Osteoblast (primary cell): ENCODE data around the gene AHI1. TPM values are rescaled to one million over a fixed set of nuclear protein-coding genes. Genes with fewer than 3 reads are reported as not detected.
A peak's percentile ranks its signal among the peaks of the same experiment; 100 is the strongest.

Source experiments
- DNase-seq: peaks from one replicate; pipeline ENCODE4 v3.0.0; 2011; ENCODE audit warnings: low spot score, mixed read lengths; ENCODE audit not compliant: insufficient read length; ENCODE audit errors: missing footprints
- H2AFZ ChIP-seq: 2 replicates; pipeline ENCODE4 v1.6.0; 2011; ENCODE audit warnings: mild to moderate bottlenecking, low read length
- H3K27ac ChIP-seq: 2 replicates; pipeline ENCODE4 v1.5.1; 2011; ENCODE audit warnings: mild to moderate bottlenecking, low read depth, low read length, moderate library complexity
- H3K27me3 ChIP-seq: 2 replicates; pipeline ENCODE4 v1.6.0; 2012; ENCODE audit warnings: mild to moderate bottlenecking, control low read depth, inconsistent platforms, low read length, moderate library complexity; ENCODE audit not compliant: insufficient read depth
- H3K36me3 ChIP-seq: 2 replicates; pipeline ENCODE4 v1.5.1; 2011; ENCODE audit warnings: mild to moderate bottlenecking, low read length, control low read depth, moderate library complexity; ENCODE audit not compliant: insufficient read depth
- H3K4me1 ChIP-seq: 2 replicates; pipeline ENCODE4 v1.5.1; 2011; ENCODE audit warnings: mild to moderate bottlenecking, low read length, control low read depth, moderate library complexity; ENCODE audit not compliant: insufficient read depth
- H3K4me2 ChIP-seq: 2 replicates; pipeline ENCODE4 v1.6.0; 2011; ENCODE audit warnings: mild to moderate bottlenecking, low read length; ENCODE audit not compliant: insufficient read depth
- H3K4me3 ChIP-seq: fragments of 200-600 bp; sonication (generic); 3 replicates; pipeline ENCODE4 v1.5.1; 2012; ENCODE audit warnings: mild to moderate bottlenecking, low read length, inconsistent platforms; ENCODE audit not compliant: insufficient read depth
- H3K79me2 ChIP-seq: 2 replicates; pipeline ENCODE4 v1.6.0; 2012; ENCODE audit warnings: mild to moderate bottlenecking, low read length, control low read depth, inconsistent platforms; ENCODE audit not compliant: insufficient read depth
- H3K9me3 ChIP-seq: 2 replicates; pipeline ENCODE4 v1.5.1; 2011; ENCODE audit warnings: low read depth, low read length, control low read depth
- H4K20me1 ChIP-seq: 2 replicates; pipeline ENCODE4 v1.6.0; 2012; ENCODE audit warnings: mild to moderate bottlenecking, low read length, control low read depth; ENCODE audit not compliant: insufficient read depth
- CTCF ChIP-seq: IDR thresholded peaks from 2 replicates; pipeline ENCODE4 v1.5.1; 2011; ENCODE audit warnings: mild to moderate bottlenecking, low read depth, low read length, moderate library complexity; ENCODE audit errors: extremely low read depth
- total RNA-seq: library from RNA; depleted of rRNA; stranded (reverse); fragments of >200 nt; gene quantifications from 2 replicates; pipeline ENCODE4 v1.2.3, GENCODE V29; 2012

AHI1 gene
- total RNA-seq, 1 donor = 50.3 TPM

DNA sequence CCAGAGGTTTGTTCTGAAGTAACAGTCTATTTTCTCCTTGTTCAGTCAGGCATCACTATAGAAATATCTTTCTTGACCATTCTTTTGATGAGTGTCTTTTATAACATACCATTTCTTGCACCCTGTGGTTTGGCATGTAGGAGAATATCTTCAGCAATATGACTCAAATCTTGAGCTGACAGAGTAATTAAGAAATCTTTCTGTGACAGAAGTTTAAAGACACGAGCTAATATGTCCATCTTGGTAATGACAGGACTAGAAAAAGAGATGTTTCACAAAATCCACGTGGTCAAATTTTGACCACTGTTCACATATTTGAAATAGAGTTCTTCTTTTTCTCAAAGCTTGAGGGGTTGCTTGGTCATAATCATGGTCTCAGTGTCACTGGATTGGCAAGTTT, 166.5 kb downstream of the AHI1 start:
- Histone ChIP-seq H3K4me1 (peaks cover 18% of the 10 kb centered on the region), H3K79me2 (no peaks in the 10 kb centered on the region), H3K9me3 (no peaks in the 10 kb centered on the region), H3K27ac (peak overlapping the region; percentile 38), H3K4me3 (no peak overlapping the region), H4K20me1 (no peaks in the 10 kb centered on the region), H3K4me2 (no peak overlapping the region), H3K27me3 (no peaks in the 10 kb centered on the region), H3K36me3 (no peaks in the 10 kb centered on the region), H2AFZ (no peak overlapping the region)
- no peak for DNase-seq
- TF ChIP-seq CTCF = no peak

GRCh38 chr6:135329851-135330803, 167.4 kb downstream of the AHI1 start:
- no peaks in the 10 kb centered on the region for H3K27me3 ChIP-seq
- no peak for TF ChIP-seq CTCF
- no peak for DNase-seq
- no peaks in the 10 kb centered on the region for H3K9me3 ChIP-seq
- no peaks in the 10 kb centered on the region for H4K20me1 ChIP-seq
- peaks cover 18% of the 10 kb centered on the region for H3K4me1 ChIP-seq
- H3K36me3 ChIP-seq = no peaks in the 10 kb centered on the region
- H3K79me2 ChIP-seq = no peaks in the 10 kb centered on the region
- H2AFZ ChIP-seq = no peak overlapping the region
- H3K27ac ChIP-seq = peak overlapping the region; percentile 38
- peak overlapping the region; percentile 4 for H3K4me2 ChIP-seq
- H3K4me3 ChIP-seq = no peak overlapping the region

DNA sequence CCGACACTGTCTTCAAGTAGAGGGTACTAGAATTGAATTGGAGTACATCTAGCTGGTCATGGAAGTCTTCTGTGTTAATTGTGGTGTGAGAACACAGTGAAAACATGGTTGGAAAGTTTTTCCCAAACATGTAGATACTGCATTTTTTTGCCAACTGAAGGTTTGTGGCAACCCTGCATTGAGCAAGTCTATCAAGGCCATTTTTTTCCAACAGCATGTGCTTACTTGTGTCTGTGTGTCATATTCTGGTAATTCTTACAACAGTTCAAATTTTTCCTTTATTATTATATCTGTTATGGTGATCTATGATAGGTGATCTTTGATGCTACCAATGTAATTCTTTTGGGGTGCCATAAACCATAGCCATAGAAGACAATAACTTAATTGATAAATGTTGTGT, 169.4 kb downstream of the AHI1 start:
- no peaks in the 10 kb centered on the region for H3K27me3 ChIP-seq
- H3K4me1 ChIP-seq = peaks cover 12% of the 10 kb centered on the region
- H4K20me1 ChIP-seq = no peaks in the 10 kb centered on the region
- no peak for DNase-seq
- H3K27ac ChIP-seq = no peak overlapping the region
- TF ChIP-seq CTCF = no peak
- no peaks in the 10 kb centered on the region for H3K36me3 ChIP-seq
- H3K9me3 ChIP-seq = no peaks in the 10 kb centered on the region
- no peak overlapping the region for H3K4me3 ChIP-seq
- H3K79me2 ChIP-seq = no peaks in the 10 kb centered on the region
- H2AFZ ChIP-seq = no peak overlapping the region
- H3K4me2 ChIP-seq = no peak overlapping the region

- Histone ChIP-seq H3K27ac (no peak overlapping the region), H2AFZ (no peak overlapping the region), H3K79me2 (no peaks in the 10 kb centered on the region), H3K9me3 (no peaks in the 10 kb centered on the region), H3K4me1 (peaks cover 7% of the 10 kb centered on the region), H4K20me1 (no peaks in the 10 kb centered on the region), H3K4me3 (no peak overlapping the region), H3K36me3 (no peaks in the 10 kb centered on the region), H3K27me3 (no peaks in the 10 kb centered on the region), H3K4me2 (no peak overlapping the region)
- DNase-seq = no peak
- TF ChIP-seq CTCF = no peak
Observed at GRCh38 chr6:135325624-135326424, 171.7 kb downstream of the AHI1 start.
